ENCODE measurements around the gene CCNT1. TPM values are rescaled to one million over a fixed set of nuclear protein-coding genes. Genes with fewer than 3 reads are reported as not detected.
A peak's percentile ranks its signal among the peaks of the same experiment; 100 is the strongest.

The CCNT1 gene
- total and polyA plus RNA-seq, 2 of the 13 experiments (the other 11 are each of a cell fraction or from before 2014, with no cell fraction given), result 18.0 to 28.2 TPM

DNA sequence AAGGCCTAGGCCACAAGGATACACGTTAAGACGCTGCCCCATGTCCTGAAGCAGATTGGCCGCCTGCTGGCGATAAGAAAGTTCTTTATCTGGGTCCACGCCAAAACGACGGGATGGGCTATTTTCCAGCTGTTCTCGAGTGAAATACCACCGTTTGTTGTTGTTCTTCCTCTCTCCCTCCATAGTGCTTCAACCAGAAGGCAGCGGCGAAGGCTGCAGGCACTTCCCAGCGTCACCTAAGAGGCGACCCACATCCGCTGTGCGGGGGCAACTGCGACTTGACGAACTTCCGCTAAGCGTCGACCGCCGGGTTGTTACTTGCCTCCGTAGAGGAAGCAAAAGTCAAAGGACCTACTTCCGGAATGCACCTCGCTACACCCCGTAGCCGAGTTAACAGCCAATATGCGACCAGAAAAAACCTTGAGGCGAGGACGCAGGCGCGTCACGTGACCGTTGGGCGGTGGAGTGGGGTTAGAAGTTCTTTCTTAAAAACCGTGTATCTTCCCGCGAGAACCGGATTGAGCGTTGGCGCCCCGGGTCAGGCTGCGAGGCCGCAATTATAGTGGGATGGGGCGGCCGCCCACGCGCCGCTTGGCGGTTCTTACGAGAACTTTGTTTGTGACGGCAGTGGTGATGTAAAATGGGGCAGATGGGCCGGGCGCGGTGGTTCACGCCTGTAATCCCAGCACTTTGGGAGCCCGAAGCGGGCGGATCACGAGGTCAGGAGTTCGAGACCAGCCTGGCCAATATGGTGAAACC is at the start of gene CCNT1 (continued):
- TF ChIP-seq, protein P1, sequence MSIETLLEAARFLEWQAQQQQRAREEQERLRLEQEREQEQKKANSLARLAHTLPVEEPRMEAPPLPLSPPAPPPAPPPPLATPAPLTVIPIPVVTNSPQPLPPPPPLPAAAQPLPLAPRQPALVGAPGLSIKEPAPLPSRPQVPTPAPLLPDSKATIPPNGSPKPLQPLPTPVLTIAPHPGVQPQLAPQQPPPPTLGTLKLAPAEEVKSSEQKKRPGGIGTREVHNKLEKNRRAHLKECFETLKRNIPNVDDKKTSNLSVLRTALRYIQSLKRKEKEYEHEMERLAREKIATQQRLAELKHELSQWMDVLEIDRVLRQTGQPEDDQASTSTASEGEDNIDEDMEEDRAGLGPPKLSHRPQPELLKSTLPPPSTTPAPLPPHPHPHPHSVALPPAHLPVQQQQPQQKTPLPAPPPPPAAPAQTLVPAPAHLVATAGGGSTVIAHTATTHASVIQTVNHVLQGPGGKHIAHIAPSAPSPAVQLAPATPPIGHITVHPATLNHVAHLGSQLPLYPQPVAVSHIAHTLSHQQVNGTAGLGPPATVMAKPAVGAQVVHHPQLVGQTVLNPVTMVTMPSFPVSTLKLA (IDR thresholded peaks at IDR 0.05), result peak; percentile 69
- TF ChIP-seq, protein P2, sequence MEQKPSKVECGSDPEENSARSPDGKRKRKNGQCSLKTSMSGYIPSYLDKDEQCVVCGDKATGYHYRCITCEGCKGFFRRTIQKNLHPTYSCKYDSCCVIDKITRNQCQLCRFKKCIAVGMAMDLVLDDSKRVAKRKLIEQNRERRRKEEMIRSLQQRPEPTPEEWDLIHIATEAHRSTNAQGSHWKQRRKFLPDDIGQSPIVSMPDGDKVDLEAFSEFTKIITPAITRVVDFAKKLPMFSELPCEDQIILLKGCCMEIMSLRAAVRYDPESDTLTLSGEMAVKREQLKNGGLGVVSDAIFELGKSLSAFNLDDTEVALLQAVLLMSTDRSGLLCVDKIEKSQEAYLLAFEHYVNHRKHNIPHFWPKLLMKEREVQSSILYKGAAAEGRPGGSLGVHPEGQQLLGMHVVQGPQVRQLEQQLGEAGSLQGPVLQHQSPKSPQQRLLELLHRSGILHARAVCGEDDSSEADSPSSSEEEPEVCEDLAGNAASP (CRISPR knock-in tag; IDR thresholded peaks at IDR 0.05; ENCODE audit: borderline replicate concordance), result peak; percentile 37
- TF ChIP-seq, protein P3, sequence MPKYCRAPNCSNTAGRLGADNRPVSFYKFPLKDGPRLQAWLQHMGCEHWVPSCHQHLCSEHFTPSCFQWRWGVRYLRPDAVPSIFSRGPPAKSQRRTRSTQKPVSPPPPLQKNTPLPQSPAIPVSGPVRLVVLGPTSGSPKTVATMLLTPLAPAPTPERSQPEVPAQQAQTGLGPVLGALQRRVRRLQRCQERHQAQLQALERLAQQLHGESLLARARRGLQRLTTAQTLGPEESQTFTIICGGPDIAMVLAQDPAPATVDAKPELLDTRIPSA (CRISPR knock-in tag; IDR thresholded peaks at IDR 0.05; ENCODE audit: borderline replicate concordance), result no peak
- no peak; the same call in 1 of the 2 replicates for TF ChIP-seq NCOR1 (IDR thresholded peaks at IDR 0.05; ENCODE audit: borderline replicate concordance, low read length)
- peak; percentile 85 for TF ChIP-seq ZNF781 (CRISPR knock-in tag; IDR thresholded peaks at IDR 0.05; ENCODE audit: borderline replicate concordance, not compliant biosample characterization)
- no peak; the same call in 1 of the 2 replicates for TF ChIP-seq FOXO1 (CRISPR knock-in tag; IDR thresholded peaks at IDR 0.05)
- no peak; the same call in 1 of the 2 replicates for TF ChIP-seq AHR (CRISPR knock-in tag; IDR thresholded peaks at IDR 0.05)
- TF ChIP-seq ZNF766 (CRISPR knock-in tag; IDR thresholded peaks at IDR 0.05; ENCODE audit: borderline replicate concordance), result 0 out of 2 replicates have a peak, but pooled peaks have one; percentile 48
- no peak for TF ChIP-seq ZEB1 (IDR thresholded peaks at IDR 0.05; ENCODE audit: insufficient replicate concordance, low read depth)
- TF ChIP-seq, protein P4, sequence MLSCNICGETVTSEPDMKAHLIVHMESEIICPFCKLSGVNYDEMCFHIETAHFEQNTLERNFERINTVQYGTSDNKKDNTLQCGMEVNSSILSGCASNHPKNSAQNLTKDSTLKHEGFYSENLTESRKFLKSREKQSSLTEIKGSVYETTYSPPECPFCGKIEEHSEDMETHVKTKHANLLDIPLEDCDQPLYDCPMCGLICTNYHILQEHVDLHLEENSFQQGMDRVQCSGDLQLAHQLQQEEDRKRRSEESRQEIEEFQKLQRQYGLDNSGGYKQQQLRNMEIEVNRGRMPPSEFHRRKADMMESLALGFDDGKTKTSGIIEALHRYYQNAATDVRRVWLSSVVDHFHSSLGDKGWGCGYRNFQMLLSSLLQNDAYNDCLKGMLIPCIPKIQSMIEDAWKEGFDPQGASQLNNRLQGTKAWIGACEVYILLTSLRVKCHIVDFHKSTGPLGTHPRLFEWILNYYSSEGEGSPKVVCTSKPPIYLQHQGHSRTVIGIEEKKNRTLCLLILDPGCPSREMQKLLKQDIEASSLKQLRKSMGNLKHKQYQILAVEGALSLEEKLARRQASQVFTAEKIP (CRISPR knock-in tag; IDR thresholded peaks at IDR 0.05; ENCODE audit: borderline replicate concordance), result no peak
- peak; percentile 68 for TF ChIP-seq MIER2 (CRISPR knock-in tag; IDR thresholded peaks at IDR 0.05)
- TF ChIP-seq ZBTB21 (CRISPR knock-in tag; IDR thresholded peaks at IDR 0.05), result peak; percentile 98
- peak; percentile 95 for TF ChIP-seq ADNP (CRISPR knock-in tag; IDR thresholded peaks at IDR 0.05)
- TF ChIP-seq FLYWCH1 (CRISPR knock-in tag; IDR thresholded peaks at IDR 0.05), result no peak
- TF ChIP-seq NFE2L2 (IDR thresholded peaks at IDR 0.05; ENCODE audit: low read length), result no peak
- TF ChIP-seq NCOA5 (CRISPR knock-in tag; IDR thresholded peaks at IDR 0.05), result no peak
- peak; percentile 97 for TF ChIP-seq ATF1 (CRISPR knock-in tag; IDR thresholded peaks at IDR 0.05)
- TF ChIP-seq FOXJ3 (CRISPR knock-in tag; IDR thresholded peaks at IDR 0.05; ENCODE audit: borderline replicate concordance), result peak; percentile 60
- no peak for TF ChIP-seq ZNF326 (CRISPR knock-in tag; IDR thresholded peaks at IDR 0.05; ENCODE audit: borderline replicate concordance)
- TF ChIP-seq, protein P5, sequence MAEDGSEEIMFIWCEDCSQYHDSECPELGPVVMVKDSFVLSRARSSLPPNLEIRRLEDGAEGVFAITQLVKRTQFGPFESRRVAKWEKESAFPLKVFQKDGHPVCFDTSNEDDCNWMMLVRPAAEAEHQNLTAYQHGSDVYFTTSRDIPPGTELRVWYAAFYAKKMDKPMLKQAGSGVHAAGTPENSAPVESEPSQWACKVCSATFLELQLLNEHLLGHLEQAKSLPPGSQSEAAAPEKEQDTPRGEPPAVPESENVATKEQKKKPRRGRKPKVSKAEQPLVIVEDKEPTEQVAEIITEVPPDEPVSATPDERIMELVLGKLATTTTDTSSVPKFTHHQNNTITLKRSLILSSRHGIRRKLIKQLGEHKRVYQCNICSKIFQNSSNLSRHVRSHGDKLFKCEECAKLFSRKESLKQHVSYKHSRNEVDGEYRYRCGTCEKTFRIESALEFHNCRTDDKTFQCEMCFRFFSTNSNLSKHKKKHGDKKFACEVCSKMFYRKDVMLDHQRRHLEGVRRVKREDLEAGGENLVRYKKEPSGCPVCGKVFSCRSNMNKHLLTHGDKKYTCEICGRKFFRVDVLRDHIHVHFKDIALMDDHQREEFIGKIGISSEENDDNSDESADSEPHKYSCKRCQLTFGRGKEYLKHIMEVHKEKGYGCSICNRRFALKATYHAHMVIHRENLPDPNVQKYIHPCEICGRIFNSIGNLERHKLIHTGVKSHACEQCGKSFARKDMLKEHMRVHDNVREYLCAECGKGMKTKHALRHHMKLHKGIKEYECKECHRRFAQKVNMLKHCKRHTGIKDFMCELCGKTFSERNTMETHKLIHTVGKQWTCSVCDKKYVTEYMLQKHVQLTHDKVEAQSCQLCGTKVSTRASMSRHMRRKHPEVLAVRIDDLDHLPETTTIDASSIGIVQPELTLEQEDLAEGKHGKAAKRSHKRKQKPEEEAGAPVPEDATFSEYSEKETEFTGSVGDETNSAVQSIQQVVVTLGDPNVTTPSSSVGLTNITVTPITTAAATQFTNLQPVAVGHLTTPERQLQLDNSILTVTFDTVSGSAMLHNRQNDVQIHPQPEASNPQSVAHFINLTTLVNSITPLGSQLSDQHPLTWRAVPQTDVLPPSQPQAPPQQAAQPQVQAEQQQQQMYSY (CRISPR knock-in tag; IDR thresholded peaks at IDR 0.05), result peak; percentile 38; the same call in 1 of the 2 replicates
